G401 (cell line): ENCODE results near the gene FKBP5. TPM values are rescaled to one million over a fixed set of nuclear protein-coding genes. Genes with fewer than 3 reads are reported as not detected.
"Not testable (repeated sequence)": the region's sequence is repeated elsewhere in the genome, so short reads cannot be mapped to it uniquely, and the experiment has no call there.

Source experiments
- DNase-seq: peaks from one replicate; pipeline ENCODE4 v3.0.0-alpha.2; 2015; ENCODE audit warnings: low spot score
- in situ Hi-C: cut with HindIII; loops from 2 replicates; pipeline ENCODE4 v1.10.0; 2016; ENCODE audit warnings: low sequenced_read_pairs, mixed read lengths
- total RNA-seq: library from RNA; depleted of rRNA; stranded (reverse); fragments of >200 nt; shearing (Covaris generic); gene quantifications from 2 replicates; pipeline ENCODE4 v1.2.3, GENCODE V29; 2014

Gene FKBP5
- total RNA-seq, 1 experiment from 2014 or later, result 33.5 TPM

DNA sequence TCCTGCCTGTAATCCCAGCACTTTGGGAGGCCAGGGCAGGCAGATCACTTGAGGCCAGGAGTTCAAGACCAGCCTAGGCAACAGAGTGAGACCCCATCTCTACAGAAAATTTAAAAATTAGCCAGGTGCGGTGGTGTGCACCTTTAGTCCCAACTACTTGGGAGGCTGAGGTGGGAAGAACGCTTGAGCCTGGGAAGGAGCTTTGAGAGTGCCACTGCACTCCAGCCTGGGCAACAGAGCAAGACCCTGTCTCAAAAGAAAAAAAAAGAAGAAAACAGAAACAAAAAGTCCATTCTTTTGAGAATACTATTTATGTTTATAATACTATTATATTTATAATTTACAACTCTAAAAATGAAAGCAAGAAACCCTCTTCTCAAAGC lies 15.4 kb downstream of the FKBP5 start:
- DNase-seq, in situ Hi-C loops: not testable (repeated sequence)

DNA sequence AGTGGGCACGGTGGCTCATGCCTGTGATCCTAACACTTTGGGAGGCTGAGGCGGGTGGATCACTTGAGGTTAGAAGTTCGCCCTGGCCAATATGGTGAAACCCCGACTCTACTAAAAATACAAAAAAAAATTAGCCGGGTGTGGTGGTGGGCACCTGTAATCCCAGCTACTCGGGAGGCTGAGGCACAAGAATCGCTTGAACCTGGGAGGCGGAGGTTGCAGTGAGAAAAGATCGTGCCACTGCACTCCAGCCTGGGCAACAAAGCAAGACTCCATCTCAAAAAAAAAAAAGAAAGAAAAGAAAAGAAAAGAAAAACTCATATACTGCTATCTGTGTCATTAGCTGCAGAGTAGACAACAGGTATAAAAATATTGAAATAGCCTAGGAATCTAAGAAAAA lies 18.3 kb downstream of the FKBP5 start:
- in situ Hi-C loops, result not testable (repeated sequence)

DNA sequence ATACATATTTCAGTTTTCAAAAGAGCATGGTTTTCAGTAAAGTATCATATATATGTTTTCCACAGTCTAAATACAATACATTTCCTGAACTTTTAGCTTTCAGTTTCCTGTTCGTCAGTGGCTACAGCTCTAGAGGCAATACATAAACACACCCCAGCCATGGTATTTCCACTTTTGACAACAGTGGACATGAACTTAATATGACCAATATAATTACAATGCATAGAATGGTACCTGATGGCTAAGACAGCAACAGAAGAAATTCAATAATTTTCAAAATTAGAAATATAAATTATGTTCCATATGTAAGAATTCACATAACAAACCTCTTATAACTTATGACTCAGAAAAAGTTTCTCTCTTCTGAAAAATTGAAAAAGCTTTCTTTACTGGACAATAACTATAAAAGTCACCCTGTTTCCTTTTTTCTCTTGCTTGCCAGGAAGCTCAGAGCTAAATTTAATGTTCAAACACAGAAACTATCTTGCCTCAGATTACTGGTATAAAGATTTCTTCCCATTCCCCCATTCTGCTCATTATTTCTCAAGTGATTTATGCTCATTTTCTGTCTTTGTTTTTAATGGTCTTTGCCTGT lies 19.2 kb downstream of the FKBP5 start:
- no peak for DNase-seq
- in situ Hi-C loops, result no loop called here

More for the DNA sequence above, 18.3 kb downstream of the FKBP5 start:
- DNase-seq, result not testable (repeated sequence)

DNA sequence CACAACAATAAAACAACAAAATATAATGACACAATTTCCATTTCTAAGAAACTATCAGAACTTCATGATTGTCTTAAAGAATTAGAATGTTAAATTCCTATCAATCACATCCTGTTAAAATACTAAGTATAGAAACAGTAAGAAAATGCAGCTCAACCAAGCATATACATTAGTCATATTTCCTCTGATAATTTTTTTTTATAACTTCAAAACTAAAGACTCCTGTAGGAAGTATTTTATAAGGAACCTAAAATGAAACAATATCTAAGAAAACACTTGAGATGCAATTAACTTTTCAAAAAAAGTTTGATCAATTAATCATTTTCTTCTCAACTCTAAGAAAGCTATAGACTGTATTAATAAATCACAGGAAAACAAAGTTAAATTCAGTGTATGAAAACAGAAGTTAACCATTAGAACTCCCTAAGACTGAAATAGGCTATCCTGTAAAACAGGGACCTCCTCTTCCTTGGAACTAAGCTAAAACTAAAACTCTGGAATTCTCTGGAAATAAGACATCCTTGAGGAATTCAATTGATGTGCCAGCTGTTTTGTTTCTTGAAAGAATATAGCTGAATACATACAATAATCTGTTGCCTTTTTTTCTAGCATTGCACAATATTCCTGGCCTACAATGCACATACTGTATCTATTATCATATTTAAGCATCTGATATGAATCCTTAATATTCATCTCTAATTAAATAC lies 19.8 kb downstream of the FKBP5 start:
- in situ Hi-C loops, result no loop called here
- DNase-seq, result no peak

DNA sequence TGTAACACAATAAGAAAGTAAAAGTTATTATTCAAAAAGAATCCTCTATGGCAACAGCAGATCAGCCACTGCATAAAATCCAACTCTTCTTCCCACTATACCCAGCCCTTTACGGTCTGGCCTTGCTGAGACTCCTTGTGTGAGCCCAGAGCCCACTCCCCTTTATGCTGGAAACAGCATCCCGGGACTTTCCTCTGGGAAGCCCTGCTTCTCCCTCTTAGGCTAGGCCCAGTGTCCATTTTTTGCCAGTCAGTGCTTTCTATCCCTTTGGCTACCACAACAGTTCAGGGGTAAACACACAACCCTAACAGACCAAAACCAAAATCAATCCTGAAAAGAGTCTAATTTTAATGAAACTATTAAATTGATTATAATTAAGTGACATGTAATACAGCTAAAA lies 20.6 kb downstream of the FKBP5 start:
- in situ Hi-C loops, result no loop called here
- no peak for DNase-seq

DNA sequence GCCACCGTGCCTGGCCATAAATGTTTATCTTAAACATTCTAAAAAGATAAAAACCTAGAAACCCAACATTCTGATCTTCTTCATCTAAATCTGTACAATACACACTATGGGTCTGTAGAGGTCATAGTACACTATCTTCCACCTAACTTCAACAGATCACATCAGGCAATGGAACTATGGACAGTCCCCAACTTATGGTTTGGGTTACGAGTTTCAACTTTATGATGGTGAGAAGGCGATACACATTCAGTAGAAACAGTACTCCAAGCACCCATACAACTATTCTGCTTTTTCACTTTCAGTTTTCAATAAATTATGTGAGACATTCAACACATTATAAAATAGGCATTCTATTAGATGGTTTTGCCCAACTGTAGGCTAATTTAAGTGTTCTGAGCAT lies 23.1 kb downstream of the FKBP5 start:
- in situ Hi-C loops, result no loop called here
- DNase-seq, result no peak

DNA sequence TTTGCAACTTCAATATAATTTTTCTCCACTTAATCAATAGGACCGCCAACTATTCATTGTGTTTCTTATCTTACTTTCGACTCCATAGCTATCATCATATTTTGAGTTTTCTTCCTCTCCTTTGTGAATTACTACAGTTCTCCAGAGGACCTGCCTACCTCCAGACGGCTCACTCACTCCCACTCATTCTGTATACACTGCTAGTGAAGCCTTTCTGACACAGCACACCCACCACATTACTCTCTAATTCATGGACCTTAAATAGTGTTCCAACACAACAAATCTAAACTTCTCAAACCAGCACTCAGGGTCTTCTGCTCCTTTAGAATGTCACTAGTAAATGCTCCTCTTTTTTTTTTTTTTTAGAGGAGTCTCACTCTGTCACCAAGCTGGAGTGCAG lies 23.8 kb downstream of the FKBP5 start:
- no peak for DNase-seq
- in situ Hi-C loops, result no loop called here

DNA sequence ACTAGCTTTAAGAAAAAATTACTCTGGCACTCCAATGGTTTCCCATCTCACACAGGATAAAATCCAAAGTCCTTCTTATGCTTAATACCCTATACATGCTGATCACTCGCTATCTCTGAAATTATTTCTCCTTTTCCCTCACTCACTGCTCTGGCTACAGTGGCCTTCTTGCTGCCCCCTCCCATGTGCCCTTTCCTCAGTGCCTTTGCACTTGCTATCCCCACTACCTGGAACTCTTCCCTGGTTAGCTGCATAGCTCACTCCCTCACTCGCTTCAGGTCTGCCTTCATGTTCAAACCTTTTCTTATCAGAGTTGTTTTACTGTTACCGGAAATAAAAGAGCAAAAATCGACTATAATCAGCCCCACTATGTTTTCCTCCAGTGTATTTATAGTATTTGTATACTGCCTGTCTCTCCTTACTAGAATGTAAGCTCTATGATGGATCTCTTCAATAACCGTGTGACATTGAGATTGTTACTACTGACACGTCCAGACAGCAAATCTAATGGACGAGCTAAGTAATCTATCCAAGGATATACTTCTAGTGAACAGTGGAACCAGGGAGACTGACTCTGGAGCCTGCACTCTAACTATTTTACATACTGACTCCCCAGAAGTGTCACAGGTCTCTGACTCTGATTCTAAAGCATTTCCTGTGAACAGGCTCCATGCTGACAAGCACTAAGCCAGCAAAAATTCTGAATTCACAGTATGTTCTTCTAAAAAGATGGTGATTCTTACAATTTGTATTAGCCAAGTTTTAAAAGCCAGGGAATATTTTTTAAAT lies 25.1 kb downstream of the FKBP5 start:
- in situ Hi-C loops, result no loop called here
- no peak for DNase-seq

DNA sequence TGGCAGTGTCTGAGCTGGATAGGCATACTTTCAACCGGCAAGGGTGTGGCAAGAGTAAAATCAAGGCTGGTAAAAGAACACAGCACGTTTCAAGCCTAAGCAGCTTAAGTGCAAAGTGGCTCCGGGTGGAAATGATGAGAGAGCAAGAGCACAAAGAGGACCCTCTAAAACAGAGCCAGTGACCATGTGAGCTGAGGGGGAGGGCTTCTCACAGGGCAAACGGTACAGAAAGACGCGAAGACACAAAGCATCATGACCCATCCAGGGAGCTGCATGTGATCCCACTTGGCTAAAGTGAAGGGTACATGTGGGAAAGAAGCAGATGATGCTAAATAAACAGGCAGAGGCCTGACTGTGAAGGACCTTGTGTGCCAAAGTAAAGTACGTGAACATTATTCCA lies 25.7 kb downstream of the FKBP5 start:
- in situ Hi-C loops, result no loop called here

DNA sequence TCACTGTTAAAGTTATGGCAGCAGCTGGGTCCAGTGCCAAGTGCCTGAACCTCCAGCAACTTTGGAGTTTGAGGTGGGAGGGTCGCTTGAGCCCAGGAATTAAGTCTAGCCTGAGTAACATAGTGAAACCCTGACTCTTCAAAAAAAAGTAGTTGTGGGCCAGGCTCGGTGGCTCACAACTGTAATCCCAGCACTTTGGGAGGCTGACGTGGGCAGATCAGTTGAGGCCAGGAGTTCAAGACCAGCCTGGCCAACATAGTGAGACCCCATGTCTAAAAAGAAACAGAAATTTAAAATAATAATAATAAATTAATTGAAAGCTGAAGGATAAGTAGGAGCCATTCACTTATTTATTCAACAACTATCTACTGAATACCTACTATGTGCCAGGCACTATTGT lies 33.8 kb downstream of the FKBP5 start:
- DNase-seq, result no peak
- in situ Hi-C loops, result no loop called here

More for the DNA sequence above, 25.7 kb downstream of the FKBP5 start:
- DNase-seq, result no peak

DNA sequence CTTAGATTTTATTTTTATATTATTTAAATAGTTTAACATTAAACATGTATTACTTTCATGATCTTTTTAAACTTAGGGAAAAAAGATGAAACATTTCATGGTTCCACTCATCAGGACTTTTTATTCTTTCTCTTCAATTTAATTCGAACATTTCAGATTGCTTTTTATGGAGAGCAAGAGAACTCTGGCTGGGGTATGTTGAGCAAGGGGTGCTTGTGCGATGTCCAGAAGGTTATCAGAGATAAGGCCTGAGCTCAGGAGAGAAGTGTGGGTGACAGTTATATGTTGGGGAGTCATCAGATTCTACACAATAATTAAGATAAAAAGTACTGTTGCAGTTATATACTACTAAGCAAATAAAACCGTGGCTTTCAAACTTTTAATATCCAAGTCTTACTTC lies 37.5 kb downstream of the FKBP5 start:
- DNase-seq, result no peak
- in situ Hi-C loops, result no loop called here

DNA sequence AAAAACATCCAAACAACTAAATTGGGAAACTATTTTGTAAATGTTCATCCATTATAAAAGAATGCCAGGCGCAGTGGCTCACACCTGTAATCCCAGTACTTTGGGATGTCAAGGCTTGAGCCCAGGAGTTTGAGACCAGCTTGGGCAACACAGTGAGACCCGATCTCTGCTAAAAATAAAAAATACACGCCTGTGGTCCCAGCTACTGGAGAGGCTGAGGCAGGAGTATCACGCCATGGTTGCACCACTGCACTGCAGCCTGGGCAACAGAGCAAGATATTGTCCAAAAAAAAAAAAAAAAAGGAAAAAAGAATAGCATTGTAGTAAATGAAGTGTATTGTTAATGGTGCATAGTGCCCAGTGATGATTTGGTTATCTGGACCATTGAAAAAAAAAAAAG lies 38.7 kb downstream of the FKBP5 start:
- in situ Hi-C loops, result no loop called here
- DNase-seq, result no peak

DNA sequence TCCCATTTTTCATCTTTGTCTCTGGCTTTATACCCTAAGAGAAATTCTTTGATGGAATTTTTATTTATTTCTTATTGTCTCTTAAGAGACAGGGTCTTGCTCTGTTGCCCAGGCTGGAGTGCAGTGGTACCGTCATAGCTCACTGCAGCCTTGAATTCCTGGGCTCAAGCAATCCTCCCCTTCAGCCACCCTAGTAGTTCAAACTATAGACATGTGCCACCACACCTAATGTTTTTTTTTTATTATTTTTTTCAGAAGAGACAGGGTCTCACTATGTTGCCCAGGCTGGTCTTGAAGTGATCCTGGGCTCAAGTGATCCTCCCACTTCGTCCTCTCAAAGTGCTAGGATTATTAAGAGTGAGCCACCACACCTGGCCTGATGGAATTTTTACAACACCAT lies 40.5 kb downstream of the FKBP5 start:
- in situ Hi-C loops, result no loop called here
- DNase-seq, result no peak

DNA sequence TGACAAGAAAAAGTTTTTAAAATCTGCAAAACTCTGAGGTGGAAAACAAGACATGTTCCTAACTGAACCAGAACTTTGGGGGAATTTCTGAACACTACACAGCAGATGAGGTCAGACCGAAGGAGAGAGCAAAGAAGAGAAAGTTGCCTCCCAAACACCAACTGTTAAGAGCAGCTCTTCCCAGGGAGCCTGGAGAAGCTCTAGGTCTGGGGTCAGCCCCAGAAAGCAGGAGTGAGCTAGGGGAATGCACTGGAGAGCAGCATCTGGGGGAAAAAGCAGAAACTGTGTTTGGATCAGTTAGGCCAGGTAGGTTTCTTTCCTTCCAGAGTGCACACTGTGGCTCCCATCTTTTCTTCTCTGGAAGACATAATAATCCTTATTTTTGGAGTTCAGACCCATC lies 41.3 kb downstream of the FKBP5 start:
- in situ Hi-C loops, result no loop called here

DNA sequence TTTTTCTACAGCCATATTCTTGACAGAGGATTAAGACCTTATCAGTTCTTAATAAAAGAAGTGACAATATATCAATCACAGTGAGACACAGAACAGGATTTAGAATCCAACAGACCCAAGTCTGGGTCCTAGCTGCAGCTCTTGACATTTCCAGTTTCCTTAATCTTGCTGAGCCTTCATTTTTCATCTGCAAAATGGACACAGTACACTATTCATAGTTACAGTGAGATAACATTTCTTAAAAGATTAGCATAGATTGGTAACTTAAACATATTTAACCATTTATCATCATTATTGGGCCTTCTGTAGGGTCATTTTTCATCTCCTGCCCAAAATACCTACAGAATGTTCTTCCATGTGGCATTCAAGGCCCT lies 45.6 kb downstream of the FKBP5 start:
- in situ Hi-C loops, result no loop called here
- DNase-seq, result no peak

More for the DNA sequence above, 41.3 kb downstream of the FKBP5 start:
- DNase-seq, result no peak

DNA sequence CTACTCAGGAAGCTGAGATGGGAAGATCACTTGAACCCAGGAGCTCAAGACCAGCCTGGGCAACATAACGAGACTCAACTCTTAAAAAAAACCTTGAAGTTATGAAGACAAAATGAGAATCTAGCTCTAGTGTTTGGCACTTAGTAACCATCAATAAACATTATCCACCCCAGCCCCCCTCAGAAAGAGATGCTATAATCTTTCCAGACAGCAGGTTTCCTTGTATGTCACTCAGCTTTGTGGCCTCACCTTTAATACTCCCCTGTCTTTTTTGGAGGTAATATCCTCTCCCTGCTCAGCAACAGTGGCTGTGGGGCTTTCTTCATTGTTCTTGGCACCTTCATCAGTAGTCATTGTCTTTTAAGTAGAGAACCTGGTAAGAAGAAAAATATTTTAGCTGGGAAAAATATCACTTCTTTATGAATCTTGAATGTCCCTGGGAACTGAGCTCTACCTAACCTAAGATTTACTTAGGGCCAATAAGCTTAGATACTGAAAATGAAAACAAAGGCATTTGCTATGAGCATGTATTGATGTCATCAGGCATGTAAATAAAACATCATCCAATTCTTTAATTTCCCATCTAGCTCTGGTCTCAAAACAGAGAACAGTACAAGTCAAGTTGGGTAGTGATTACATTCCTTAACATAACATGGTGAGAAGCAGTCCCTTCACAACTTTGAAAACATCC lies 46.1 kb downstream of the FKBP5 start:
- DNase-seq, result no peak
- in situ Hi-C loops, result no loop called here

DNA sequence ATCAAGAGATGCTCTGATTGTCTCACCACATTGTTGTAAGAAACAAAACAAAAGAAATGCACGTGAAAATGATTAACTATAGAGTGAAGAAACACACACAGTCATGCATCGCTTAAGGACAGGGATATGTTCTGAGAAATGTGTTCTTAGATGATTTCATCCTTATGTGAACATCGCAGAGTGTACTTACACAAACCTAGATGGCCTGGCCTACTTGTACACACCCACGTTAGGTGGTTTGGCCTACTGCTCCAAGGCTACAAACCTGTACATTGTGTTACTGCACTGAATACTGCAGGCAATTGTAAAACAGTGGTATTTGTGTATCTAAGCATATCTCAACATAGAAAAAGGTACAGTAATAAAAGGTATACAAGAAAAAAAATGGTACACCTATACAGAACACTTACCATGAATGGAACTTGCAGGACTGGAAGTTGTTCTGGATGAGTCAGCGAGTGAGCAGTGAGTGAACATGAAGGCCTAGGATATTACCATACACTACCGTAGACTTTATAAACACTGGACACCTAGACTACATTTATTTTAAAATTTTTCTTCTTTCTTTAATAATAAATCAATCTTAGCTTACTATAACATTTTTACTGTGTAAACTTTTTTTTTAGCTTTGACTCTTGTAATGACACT lies 48.6 kb downstream of the FKBP5 start:
- DNase-seq, result no peak
- in situ Hi-C loops, result no loop called here

DNA sequence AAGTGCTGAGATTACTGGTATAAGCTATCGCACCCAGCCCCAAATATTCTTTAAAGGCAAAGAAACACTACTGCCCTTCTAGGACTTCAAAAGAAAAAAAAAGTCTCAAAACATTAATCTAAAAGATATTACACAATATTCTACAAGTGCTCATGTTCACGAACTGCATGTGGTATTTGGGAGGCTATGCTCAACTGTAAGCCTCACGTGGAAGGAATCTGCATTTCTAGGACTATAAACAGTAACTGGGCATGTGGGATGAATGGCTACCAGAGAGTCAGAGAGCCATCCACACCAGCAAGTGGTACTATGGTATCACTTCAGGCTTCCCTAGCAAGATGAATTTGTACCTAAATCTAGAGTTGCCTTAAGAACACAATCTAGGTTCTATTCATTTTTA lies 50.0 kb downstream of the FKBP5 start:
- in situ Hi-C loops, result no loop called here
- DNase-seq, result no peak

DNA sequence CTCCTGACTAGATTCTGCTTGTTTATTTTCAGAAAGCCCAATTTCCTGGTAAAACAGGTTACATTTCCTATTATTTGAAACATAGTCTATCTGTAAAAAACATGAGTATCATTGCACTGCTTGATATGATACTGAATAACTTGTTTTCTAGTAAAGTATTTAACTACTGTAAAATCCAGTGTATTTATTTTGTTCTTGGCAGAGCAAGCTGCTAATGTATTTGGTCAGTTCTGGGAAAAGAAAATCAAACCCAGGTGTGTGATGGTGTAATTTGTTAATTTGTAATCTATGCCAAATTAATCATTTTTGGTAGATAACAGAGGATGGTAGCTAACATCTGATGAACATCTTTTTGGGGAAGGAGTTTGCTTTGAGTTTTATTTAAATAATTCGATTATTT lies 50.8 kb downstream of the FKBP5 start:
- DNase-seq, result no peak
- in situ Hi-C loops, result no loop called here
